ENCODE results near the gene SP3.
"Not testable (repeated sequence)": the region's sequence is repeated elsewhere in the genome, so short reads cannot be mapped to it uniquely, and the experiment has no call there.

Gene SP3

GRCh38 chr2:173940208-173941020 lies 24.8 kb downstream of the SP3 start:
- no peak for DNase-seq

GRCh38 chr2:173938700-173939384 lies 26.3 kb downstream of the SP3 start:
- DNase-seq, result no peak

DNA sequence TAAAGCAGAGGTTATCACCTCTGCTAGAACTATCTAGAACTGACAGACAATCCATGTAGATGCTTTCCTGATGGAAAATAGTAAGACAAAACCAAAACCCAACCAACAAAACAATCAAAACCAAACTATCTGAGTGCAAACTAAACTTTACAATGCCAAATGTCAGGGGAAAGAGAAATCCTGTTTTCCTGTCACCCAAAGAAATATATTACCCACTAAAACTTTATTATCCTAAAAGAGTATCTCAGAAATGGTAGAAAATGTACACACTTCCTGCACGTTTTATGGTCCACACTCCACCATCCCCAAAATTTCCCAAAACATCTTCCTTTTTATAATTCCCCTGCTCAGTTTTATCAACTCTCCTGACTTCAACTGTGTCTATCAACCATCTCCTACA lies 29.9 kb downstream of the SP3 start:
- no peak for DNase-seq

DNA sequence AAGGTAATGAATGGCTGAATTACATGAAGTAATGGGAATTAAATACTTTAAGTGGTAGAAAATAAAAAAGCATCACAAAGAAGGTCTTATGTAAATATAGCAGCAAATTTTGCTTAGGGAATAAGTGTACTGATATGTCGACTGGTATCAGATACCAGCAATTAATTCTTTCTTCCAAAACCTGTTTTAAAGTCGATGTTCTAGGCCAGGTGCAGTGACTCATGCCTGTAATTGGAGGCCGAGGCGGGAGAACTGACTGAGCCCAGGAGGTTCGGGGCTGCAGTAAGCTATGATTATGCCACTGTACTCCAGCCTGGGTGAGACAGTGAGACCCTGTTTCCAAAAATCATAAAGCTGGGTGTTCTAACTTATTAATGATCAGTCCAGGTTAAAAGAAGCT lies 30.3 kb downstream of the SP3 start:
- DNase-seq, result no peak

DNA sequence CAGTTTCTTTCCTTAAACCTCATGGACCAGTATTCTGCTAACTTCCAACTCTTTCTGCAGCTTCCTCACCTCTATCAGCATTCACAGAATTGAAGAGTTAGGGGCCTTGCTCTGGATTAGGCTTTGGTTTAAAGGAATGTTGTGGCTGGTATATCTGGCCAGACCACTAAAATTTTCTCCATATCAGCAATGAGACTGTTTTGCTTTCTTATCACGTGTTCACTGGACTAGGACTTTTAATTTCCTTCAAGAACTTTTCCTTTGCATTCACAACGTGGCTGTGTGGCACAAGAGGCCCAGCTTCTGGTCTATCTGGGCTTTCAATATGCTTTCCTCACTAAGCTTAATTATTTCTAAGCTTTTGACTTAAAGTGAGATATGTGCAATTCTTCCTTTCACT lies 33.4 kb downstream of the SP3 start:
- no peak for DNase-seq

DNA sequence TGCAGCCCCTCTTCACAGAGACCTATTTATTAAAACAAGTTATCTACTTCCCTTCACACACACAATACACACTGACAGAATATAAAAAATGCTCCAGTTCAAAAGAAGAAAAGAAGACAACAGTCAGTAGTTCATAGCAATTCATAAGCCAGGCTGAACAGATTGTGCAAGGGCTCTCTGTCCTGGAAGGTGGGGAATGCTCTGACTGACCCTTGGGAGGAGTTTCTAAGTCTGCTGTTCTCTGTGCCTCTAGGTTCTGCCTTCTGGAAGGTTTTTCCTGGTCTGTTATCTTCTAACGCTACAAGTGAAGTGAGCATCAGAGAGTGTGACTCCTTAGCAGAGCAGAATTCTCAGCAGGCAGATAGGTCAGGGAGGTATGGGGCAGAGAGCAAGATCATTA lies 35.7 kb downstream of the SP3 start:
- DNase-seq, result no peak

- no peak for DNase-seq
These were observed 38.3 kb downstream of the SP3 start for GRCh38 chr2:173926875-173927274.

- DNase-seq, result no peak
These were observed 40.9 kb downstream of the SP3 start for GRCh38 chr2:173924285-173924684.

- DNase-seq, result no peak
These were observed 42.4 kb downstream of the SP3 start for GRCh38 chr2:173922760-173923159.

DNA sequence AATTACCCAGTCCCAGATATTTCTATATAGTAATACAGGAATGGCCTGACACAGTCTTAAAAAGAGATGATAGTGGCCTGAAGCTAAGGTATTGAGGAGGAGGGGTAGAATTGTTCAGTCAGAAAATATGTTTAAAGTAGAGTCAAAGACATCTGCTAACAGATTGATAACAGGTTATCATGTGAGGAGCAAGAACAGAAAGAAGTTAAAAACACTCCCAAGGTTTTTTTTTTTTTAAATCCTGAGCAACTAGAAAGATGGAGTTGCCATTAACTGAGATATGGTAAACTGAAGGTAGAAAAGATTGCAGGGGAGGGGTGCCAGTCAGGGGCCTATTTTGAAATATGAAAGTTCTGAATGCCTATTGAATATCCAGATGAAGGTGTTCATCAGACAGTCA lies 43.1 kb downstream of the SP3 start:
- no peak for DNase-seq

GRCh38 chr2:173914055-173914927 lies 50.9 kb downstream of the SP3 start:
- no peak for DNase-seq

- DNase-seq, result no peak
These were observed 55.3 kb downstream of the SP3 start for GRCh38 chr2:173909846-173910245.

DNA sequence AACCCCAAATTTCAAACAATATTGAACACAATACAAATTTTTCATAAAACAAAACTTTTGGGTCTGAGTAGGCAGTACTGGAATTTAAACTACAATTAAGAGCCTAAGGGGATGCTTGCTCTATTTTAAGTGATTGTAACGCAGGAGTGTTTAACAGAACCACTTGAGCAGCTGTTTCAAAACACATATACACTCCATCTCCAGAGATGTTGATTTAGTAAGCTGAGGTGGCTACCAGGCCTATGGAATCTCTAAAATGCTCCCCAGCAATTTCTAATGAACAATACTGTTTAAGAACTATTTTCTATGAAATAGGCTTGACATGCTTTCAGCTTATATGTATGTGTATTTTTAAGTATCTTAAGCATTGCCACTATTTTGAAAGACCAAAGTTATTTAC lies 58.5 kb downstream of the SP3 start:
- DNase-seq, result no peak

DNA sequence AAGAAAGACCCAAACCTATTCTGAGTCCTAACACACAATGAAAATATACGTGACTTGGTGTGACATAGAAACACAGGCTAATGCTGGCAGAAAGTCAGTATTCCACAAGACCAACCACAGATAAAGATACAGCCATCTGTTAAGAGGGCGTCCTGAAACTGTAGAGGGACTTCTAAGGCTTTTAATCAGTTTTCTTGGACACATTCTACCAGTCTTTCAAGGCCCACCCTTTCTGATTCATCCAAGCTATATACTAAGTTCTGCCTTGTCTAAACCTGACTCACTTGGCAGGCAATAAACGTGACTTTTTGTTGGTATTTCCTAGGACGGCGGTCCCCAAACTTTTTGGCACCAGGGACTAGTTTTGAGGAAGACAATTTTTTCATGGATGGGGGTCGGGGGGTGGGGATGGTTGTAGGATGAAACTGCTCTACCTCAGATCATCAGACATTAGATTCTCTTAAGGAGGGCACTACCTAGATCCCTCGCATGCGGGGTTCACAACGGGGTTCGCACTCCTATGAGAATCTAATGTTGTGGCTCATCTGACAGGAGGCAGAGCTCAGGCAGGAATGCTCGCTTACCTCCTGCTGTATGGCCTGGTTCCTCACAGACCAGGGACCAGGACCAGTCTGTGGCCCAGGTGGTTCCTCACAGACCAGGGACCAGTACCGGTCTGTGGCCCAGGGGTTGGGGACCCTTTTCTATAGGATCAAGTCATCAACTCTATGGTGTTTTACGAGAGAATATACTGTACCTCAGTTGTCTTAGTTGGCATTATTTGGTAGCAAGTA lies 61.4 kb downstream of the SP3 start:
- no peak for DNase-seq

DNA sequence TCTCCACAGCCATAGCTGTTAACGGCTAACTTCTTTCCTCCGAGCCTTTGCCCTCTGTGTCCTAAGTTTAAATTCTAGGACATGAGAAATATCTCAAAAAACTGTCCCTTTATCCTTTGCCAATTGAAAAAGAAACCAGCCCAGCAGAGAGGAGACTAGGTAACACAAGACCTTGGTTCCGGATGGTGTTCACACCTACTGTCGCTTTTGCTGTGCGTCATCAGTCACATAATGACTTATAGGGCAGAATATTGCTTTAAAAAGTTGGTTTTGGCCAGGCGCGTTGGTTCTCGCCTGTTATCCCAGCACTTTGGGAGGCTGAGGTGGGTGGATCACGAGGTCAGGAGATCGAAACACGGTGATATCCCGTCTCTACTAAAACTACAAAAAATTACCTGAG lies 66.2 kb downstream of the SP3 start:
- no peak for DNase-seq

GRCh38 chr2:173898178-173898668 lies 67.0 kb downstream of the SP3 start:
- DNase-seq, result no peak

- no peak for DNase-seq
These were observed 68.4 kb downstream of the SP3 start for GRCh38 chr2:173896755-173897154.

GRCh38 chr2:173892341-173892740 lies 72.8 kb downstream of the SP3 start:
- no peak for DNase-seq

DNA sequence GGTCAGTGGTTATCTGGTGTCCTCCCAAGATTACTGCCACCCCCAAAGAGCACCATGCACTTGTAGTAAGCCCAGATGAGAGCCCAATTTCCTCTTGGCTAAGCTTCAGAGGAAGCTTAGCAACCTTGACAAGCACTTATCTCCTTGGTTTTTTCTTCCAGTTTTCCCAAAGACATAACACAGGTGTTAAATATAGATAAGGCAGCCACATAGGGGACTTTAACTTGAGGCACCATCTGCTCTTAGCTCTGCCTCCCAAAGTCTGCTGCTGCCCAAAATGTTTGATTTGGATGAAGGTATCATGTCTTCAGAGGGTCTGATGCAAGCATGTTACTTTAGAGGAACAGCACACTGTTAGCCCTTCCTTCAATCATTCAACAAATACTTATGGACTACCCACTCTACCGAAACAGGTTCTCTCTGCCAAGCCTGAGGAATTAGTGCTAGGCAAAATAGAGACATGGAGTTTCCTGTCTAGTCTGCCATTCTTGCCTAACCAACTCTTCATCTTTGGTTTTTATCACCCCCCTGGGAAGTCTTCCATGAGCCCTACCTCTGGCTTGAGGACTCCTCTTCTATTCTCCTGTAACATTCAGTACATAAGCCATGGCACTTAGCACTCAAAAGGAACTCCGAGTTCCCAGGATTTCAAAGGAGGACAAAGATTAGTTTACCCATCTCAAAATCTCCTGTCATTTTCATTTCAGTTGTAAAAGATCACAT lies 73.7 kb downstream of the SP3 start:
- DNase-seq, result no peak

DNA sequence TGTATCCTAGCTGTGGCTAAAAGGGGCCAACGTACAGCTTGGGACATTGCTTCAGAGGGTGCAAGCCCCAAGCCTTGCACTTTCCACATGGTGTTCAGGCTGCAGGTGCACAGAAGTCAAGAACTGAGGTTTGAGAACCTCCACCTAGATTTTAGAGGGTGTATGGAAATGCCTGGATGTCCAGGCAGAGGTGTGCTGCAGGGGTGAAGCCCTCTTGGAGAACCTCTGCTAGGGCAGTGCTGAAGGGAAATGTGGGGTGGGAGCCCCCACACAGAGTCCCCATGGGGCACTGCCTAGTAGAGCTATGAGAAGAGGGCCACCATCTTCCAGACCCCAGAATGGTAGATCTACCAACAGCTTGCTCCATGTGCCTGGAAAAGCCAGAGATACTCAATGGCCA lies 75.7 kb downstream of the SP3 start:
- DNase-seq, result not testable (repeated sequence)

DNA sequence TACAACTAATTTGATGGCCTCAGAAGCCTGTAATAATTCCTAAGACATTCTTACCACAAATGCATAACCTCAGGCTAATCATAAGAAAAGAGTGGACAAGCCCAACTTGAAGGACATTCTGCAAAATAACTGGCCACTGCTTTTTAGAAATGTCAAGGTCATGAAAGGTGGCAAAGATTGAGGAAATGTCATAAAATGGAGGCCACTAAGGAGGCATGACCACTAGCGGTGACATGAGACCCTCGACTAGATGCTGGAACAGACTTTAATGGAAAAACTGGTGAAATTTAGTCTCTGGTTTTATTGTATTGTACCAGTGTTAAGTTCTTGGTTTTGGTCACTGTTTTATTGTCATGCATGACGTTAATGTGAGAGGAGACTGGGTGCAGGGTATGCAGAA lies 78.6 kb downstream of the SP3 start:
- no peak for DNase-seq

All from kidney glomerular epithelial cell (primary cell).